Uterus (tissue), 2 donors: ENCODE measurements around the gene PRIM2.
"Not testable (repeated sequence)": the region's sequence is repeated elsewhere in the genome, so short reads cannot be mapped to it uniquely, and the experiment has no call there.

ENCODE experiments used
- POLR2A ChIP-seq, 2 donors: fragments of 450-650 bp; IDR thresholded peaks; one replicate each; pipeline ENCODE4 v1.6.1; 2016; ENCODE audit warnings: antibody characterized with exemption in 2 of 2, mild to moderate bottlenecking in 1 of 2, moderate library complexity in 1 of 2
- TF ChIP-seq, protein P1 (sequence below), 4 experiments: fragments of 200-600 bp in 2 of 4; fragments of 450-650 bp in 2 of 4; sonication (generic) in 2 of 4; IDR thresholded peaks; one replicate each; pipeline ENCODE4 v1.5.1; 2016 to 2019; ENCODE audit warnings: antibody characterized with exemption in 4 of 4, mild to moderate bottlenecking in 2 of 4, moderate library complexity in 1 of 4

DNA sequence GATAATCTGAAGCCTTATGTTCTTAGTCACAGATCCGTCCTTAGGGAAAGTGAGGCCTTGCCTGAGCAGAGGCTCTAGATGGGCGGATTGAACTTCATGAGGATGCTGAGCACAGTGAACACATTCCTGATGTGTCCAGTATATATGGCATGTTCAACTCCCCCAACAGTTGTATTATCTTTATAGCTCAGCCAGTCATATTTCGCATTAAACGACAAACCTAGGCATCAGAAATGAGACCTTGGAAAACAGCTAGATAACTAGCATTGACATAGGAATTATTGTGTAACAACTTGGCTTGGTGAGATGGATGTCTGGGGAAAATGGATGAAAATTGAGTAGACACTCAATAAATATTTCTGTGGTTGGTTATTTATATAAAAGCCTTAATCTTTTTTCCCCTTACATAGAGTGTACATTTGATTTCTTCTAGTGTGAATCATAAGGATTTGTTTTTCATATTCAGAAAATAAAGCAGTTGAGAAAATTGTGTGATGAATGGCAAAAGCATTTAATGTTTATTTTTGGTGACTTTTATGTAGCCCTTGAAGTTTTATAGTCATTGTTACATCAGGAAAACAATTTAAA lies 169.2 kb downstream of the PRIM2 start:
- TF ChIP-seq, protein P1, sequence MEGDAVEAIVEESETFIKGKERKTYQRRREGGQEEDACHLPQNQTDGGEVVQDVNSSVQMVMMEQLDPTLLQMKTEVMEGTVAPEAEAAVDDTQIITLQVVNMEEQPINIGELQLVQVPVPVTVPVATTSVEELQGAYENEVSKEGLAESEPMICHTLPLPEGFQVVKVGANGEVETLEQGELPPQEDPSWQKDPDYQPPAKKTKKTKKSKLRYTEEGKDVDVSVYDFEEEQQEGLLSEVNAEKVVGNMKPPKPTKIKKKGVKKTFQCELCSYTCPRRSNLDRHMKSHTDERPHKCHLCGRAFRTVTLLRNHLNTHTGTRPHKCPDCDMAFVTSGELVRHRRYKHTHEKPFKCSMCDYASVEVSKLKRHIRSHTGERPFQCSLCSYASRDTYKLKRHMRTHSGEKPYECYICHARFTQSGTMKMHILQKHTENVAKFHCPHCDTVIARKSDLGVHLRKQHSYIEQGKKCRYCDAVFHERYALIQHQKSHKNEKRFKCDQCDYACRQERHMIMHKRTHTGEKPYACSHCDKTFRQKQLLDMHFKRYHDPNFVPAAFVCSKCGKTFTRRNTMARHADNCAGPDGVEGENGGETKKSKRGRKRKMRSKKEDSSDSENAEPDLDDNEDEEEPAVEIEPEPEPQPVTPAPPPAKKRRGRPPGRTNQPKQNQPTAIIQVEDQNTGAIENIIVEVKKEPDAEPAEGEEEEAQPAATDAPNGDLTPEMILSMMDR (IDR thresholded peaks at IDR 0.05) = not testable (repeated sequence)
- TF ChIP-seq POLR2A (IDR thresholded peaks at IDR 0.05) = not testable (repeated sequence)
